Prostate gland (tissue), 2 donors: Measurements from ENCODE around the gene DAPP1.

Experiments used
- CTCF ChIP-seq, 4 experiments: fragments of 200-600 bp in 2 of 4; fragments of 450-650 bp in 2 of 4; sonication (generic) in 2 of 4; IDR thresholded peaks; 1 replicate in 3 of 4; 2 replicates in 1 of 4; pipeline ENCODE4 v1.5.1; 2016 to 2019; ENCODE audit warnings: antibody characterized with exemption in 4 of 4, mild to moderate bottlenecking in 2 of 4, moderate library complexity in 2 of 4
- POLR2A ChIP-seq: fragments of 450-650 bp; IDR thresholded peaks from one replicate; pipeline ENCODE4 v1.6.1; 2016; ENCODE audit warnings: antibody characterized with exemption, mild to moderate bottlenecking

GRCh38 chr4:99875071-99875470 lies 58.4 kb downstream of the DAPP1 start:
- TF ChIP-seq CTCF (IDR thresholded peaks at IDR 0.05) (no peak), POLR2A (no peak)
